ENCODE measurements around the gene TRIM66. TPM values are rescaled to one million over a fixed set of nuclear protein-coding genes. Genes with fewer than 3 reads are reported as not detected.

The TRIM66 gene
- total and polyA plus RNA-seq, 2 donors (not counting 1 experiment from before 2014, with no cell fraction given), result 3.9 to 13.7 TPM

GRCh38 chr11:8701891-8702597 is 19.6 kb upstream of the TRIM66 start:
- Histone ChIP-seq H3K27ac (ENCODE audit: insufficient read depth, low read length) (no peak overlapping the region), H3K27me3 (ENCODE audit: control insufficient read depth, insufficient read depth, low read length) (no peaks in the 10 kb centered on the region), H3K9ac (ENCODE audit: insufficient read depth, low read length) (no peak overlapping the region), H3K4me2 (ENCODE audit: extremely low read depth, insufficient read depth, low read length) (no peak overlapping the region), H2AFZ (ENCODE audit: low read length) (no peak overlapping the region), H3K36me3 (ENCODE audit: control insufficient read depth, insufficient read depth, low read length) (peaks cover 28% of the 10 kb centered on the region), H3K4me1 (ENCODE audit: control insufficient read depth, extremely low read depth, insufficient read depth, low read length) (peaks cover 3% of the 10 kb centered on the region), H3K4me3 (replicated peaks in 1 of 4; ENCODE audit: control extremely low read depth in 1 of 4, insufficient read depth in 1 of 4, low read depth in 3 of 4, low read length in 4 of 4) (no peak overlapping the region), H3K79me2 (ENCODE audit: control insufficient read depth, insufficient read depth, low read length) (no peaks in the 10 kb centered on the region), H3K9me3 (ENCODE audit: control insufficient read depth, insufficient read depth, low read depth, low read length) (no peaks in the 10 kb centered on the region), H4K20me1 (ENCODE audit: control insufficient read depth, extremely low read depth, insufficient read depth, low read length) (no peaks in the 10 kb centered on the region)
- TF ChIP-seq CTCF (conservative IDR thresholded peaks at IDR 0.05 in 1 of 2, IDR thresholded peaks at IDR 0.05 in 1 of 2; ENCODE audit: low read depth in 1 of 2, low read length in 2 of 2) (no peak), EZH2 (IDR thresholded peaks at IDR 0.05; ENCODE audit: low read length, missing control alignments) (no peak)
- no peak for DNase-seq (ENCODE audit: low read depth in 2 of 2)

GRCh38 chr11:8699903-8700302 is 17.4 kb upstream of the TRIM66 start:
- H4K20me1 ChIP-seq (ENCODE audit: control insufficient read depth, extremely low read depth, insufficient read depth, low read length), result no peaks in the 10 kb centered on the region
- peak; percentile 31 to 80 for DNase-seq (ENCODE audit: low read depth in 2 of 2)
- no peak overlapping the region for H3K4me2 ChIP-seq (ENCODE audit: extremely low read depth, insufficient read depth, low read length)
- H3K4me1 ChIP-seq (ENCODE audit: control insufficient read depth, extremely low read depth, insufficient read depth, low read length), result peaks cover 3% of the 10 kb centered on the region
- H3K9ac ChIP-seq (ENCODE audit: insufficient read depth, low read length), result no peak overlapping the region
- H3K27ac ChIP-seq (ENCODE audit: insufficient read depth, low read length), result peak overlapping the region; percentile 26
- TF ChIP-seq EZH2 (IDR thresholded peaks at IDR 0.05; ENCODE audit: low read length, missing control alignments), result no peak
- no peak for TF ChIP-seq CTCF (conservative IDR thresholded peaks at IDR 0.05 in 1 of 2, IDR thresholded peaks at IDR 0.05 in 1 of 2; ENCODE audit: low read depth in 1 of 2, low read length in 2 of 2)
- H3K79me2 ChIP-seq (ENCODE audit: control insufficient read depth, insufficient read depth, low read length), result no peaks in the 10 kb centered on the region
- H3K36me3 ChIP-seq (ENCODE audit: control insufficient read depth, insufficient read depth, low read length), result peaks cover 27% of the 10 kb centered on the region
- H2AFZ ChIP-seq (ENCODE audit: low read length), result no peak overlapping the region
- H3K9me3 ChIP-seq (ENCODE audit: control insufficient read depth, insufficient read depth, low read depth, low read length), result no peaks in the 10 kb centered on the region
- no peak overlapping the region for H3K4me3 ChIP-seq (replicated peaks in 1 of 4; ENCODE audit: control extremely low read depth in 1 of 4, insufficient read depth in 1 of 4, low read depth in 3 of 4, low read length in 4 of 4)
- H3K27me3 ChIP-seq (ENCODE audit: control insufficient read depth, insufficient read depth, low read length), result no peaks in the 10 kb centered on the region

- Histone ChIP-seq H3K4me1 (ENCODE audit: control insufficient read depth, extremely low read depth, insufficient read depth, low read length) (peaks cover 5% of the 10 kb centered on the region), H3K79me2 (ENCODE audit: control insufficient read depth, insufficient read depth, low read length) (no peaks in the 10 kb centered on the region), H3K27ac (ENCODE audit: insufficient read depth, low read length) (no peak overlapping the region), H3K9me3 (ENCODE audit: control insufficient read depth, insufficient read depth, low read depth, low read length) (no peaks in the 10 kb centered on the region), H3K4me3 (replicated peaks in 1 of 4; ENCODE audit: control extremely low read depth in 1 of 4, insufficient read depth in 1 of 4, low read depth in 3 of 4, low read length in 4 of 4) (no peak overlapping the region), H3K27me3 (ENCODE audit: control insufficient read depth, insufficient read depth, low read length) (no peaks in the 10 kb centered on the region), H3K36me3 (ENCODE audit: control insufficient read depth, insufficient read depth, low read length) (peaks cover 27% of the 10 kb centered on the region), H3K9ac (ENCODE audit: insufficient read depth, low read length) (no peak overlapping the region), H4K20me1 (ENCODE audit: control insufficient read depth, extremely low read depth, insufficient read depth, low read length) (no peaks in the 10 kb centered on the region), H3K4me2 (ENCODE audit: extremely low read depth, insufficient read depth, low read length) (no peak overlapping the region), H2AFZ (ENCODE audit: low read length) (no peak overlapping the region)
- TF ChIP-seq EZH2 (IDR thresholded peaks at IDR 0.05; ENCODE audit: low read length, missing control alignments), result no peak
- no peak for TF ChIP-seq CTCF (conservative IDR thresholded peaks at IDR 0.05 in 1 of 2, IDR thresholded peaks at IDR 0.05 in 1 of 2; ENCODE audit: low read depth in 1 of 2, low read length in 2 of 2)
- DNase-seq (ENCODE audit: low read depth in 2 of 2), result no peak
Measured at GRCh38 chr11:8698917-8699441, 16.5 kb upstream of the TRIM66 start.

All from fibroblast of lung (primary cell).